ENCODE data around the gene CD46.
A peak's percentile ranks its signal among the peaks of the same experiment; 100 is the strongest.
"Not testable (repeated sequence)": the region's sequence is repeated elsewhere in the genome, so short reads cannot be mapped to it uniquely, and the experiment has no call there.

Gene CD46

DNA sequence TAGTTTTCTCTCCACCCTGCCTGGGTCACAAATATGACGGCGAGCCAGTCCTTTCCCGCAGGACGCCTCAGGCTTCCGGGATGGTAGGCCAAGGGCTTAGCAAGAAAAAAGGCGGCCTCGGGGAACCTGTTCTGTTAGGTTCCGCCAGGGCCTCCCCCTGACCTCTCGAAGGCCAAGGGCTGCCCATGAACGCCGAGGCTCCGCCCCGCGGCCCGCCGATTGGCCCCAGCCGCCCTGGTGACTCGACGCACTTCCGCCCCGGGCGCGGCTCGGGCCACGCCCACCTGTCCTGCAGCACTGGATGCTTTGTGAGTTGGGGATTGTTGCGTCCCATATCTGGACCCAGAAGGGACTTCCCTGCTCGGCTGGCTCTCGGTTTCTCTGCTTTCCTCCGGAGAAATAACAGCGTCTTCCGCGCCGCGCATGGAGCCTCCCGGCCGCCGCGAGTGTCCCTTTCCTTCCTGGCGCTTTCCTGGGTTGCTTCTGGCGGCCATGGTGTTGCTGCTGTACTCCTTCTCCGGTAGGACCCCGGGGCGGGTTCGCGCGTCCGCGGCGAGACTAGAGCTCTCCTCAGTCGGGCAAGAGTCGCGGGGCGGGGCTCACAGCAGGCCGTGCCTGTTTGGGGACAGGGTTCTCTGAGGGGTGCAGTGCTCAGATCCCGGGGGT, at the start of gene CD46:
TSS of gene CD46 (plus strand) at position 265 of the 666 bp plus-strand sequence. CDS start at position 424, 159 bp downstream.
- peak; percentile 88 for DNase-seq (ENCODE audit: low read depth)

DNA sequence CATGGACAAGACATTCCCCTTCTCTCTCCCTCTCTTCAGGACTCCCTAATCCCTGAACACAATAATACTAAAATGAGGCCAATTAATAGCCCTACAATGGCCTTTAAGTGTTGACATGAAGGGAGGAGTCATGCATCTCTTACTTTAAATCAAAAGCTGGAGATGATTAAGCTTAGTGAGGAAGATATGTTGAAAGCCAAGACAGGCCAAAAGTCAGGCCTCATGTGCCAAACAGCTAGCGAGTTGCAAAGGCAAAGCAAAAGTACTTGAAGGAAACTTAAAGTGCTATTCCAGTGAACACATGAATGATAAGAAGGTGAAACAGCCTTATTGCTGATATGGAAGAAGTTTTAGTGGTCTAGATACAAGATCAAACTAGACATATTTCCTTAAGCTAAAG, 49.5 kb upstream of the CD46 start:
- no peak for DNase-seq (ENCODE audit: low read depth)

DNA sequence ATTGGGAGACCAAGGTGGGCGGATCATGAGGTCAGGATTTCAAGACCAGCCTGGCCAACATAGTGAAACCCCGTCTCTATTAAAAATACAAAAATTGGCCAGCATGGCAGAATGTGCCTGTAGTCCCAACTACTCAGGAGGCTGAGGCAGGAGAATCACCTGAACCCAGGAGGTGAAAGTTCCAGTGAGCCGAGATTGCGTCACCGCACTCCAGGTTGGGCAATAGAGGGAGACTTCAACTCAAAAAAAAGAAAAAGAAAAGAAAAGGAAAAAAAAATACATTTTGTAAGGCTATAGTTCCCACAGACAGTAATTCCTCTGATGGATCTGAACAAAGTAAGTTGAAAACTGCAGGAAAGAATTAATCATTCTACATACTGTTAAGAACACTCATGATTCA, 48.1 kb upstream of the CD46 start:
- DNase-seq (ENCODE audit: low read depth), result no peak

DNA sequence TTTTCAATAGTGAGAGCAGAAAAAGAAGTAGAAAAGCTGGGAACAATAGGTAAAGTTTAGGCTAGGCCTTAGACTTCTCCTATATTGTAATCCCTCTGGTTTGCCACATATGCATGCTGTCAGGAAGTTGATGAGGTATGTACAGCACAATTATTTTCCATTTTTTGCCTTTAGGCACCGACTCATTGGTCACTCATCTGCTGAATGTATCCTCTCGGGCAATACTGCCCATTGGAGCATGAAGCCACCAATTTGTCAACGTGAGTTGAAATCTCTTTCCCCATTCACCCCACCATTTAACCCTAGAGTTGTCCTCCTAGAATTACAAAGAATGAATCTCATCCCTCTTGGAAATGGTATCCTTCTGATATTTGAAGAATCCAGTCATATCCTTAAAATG, 43.9 kb upstream of the CD46 start:
- not testable (repeated sequence) for DNase-seq (ENCODE audit: low read depth)

DNA sequence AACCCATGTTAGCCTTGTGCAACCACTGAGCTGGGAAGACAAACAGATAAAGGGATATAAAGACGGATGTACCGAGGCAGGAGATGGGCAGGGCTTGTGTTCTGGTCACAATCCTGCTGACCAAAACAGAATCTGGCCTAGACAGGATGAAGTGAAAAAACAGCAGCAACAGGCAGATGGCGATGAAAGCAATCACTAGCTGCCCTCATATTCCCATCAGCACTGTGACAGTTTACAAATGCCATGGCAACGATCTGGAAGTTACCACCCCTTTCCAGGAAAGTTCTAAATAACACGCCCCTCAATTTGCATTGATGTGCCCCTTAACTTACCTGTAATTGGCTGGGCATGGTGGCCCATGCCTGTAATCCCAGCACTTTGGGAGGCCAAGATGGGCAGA, 40.6 kb upstream of the CD46 start:
- no peak for DNase-seq (ENCODE audit: low read depth)

DNA sequence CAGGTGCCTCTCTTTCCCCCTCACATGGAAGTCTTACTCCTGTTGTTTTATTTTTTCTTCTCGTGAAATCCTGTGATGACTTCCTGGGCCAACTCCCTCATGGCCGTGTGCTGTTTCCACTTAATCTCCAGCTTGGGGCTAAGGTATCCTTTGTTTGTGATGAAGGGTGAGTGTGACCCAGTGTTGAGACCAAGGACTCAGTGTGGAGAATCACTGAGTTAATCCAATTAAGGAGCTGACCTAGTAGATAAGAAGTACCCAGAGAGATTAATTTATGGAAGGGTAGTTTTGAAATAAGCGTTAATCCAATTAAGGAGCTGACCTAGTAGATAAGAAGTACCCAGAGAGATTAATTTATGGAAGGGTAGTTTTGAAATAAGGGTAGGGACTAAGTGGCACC, 39.2 kb upstream of the CD46 start:
- not testable (repeated sequence) for DNase-seq (ENCODE audit: low read depth)

DNA sequence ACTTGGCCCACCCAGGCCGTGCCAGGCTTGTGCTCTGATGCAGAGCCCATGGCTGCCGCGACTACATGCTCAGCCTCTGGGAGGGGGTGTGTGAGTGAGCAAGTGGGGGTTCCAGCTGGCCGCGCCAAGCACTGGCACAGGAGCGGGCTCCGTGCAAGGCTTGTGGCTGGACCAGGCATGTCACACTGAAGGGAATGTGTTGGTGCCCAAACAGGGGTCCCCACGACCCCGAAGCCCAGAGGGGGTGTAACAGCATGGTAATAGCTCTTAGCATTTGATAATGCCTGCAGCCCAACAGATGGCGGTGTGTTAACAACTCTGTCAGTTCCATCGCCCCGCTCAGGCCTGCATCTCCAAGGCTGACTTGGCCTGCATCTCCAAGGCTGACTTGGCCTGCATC, 38.3 kb upstream of the CD46 start:
- no peak for DNase-seq (ENCODE audit: low read depth)

DNA sequence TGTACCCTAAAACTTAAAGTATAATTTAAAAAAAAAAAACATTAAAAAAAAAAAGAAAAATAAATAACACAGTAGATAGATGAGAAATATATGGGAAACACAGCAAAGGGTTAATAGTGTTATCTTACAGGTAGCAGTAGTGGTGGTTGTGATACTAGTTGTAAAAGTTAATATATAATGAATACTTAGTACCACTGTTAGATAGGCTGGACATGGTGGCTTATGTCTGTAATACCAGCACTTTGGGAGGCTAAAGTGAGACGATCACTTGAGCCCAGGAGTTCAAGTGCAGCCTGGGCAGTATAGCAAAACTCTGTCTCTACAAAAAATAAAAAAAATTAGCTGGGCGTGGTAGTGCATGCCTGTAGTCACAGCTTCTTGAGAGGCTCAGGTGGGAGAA, 32.6 kb upstream of the CD46 start:
- no peak for DNase-seq (ENCODE audit: low read depth)

DNA sequence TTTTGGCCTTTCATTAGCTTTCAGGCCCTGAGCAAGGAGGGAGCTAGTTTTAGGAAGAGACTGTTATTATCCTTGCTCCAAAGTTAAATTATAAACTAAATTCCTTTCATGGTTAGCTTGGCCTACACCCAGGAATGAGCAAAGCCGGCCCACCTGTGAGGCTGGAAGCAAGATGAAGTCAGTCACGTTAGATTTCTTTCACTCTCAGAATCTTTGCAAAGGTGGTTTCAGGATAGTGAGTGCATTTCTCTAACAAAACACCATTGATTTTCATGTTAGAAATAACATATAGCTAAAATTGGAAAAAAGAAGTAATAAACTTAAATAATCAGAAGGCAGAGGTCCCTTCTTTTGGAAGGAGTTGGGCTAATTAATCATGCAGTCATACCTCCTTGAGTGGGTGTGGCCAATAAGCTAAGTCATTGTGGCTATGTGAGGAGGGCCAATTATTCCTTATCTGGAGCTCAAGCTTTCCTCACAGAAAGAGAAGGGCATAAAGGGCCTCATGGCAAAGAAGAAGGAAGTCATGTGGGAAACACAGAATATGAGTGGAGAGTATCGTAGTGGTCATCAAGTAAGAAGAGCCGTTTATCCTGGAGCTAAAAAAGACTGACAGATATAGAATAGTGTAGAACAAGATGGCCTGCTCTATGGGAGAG, 23.5 kb upstream of the CD46 start:
- DNase-seq (ENCODE audit: low read depth), result not testable (repeated sequence)

DNA sequence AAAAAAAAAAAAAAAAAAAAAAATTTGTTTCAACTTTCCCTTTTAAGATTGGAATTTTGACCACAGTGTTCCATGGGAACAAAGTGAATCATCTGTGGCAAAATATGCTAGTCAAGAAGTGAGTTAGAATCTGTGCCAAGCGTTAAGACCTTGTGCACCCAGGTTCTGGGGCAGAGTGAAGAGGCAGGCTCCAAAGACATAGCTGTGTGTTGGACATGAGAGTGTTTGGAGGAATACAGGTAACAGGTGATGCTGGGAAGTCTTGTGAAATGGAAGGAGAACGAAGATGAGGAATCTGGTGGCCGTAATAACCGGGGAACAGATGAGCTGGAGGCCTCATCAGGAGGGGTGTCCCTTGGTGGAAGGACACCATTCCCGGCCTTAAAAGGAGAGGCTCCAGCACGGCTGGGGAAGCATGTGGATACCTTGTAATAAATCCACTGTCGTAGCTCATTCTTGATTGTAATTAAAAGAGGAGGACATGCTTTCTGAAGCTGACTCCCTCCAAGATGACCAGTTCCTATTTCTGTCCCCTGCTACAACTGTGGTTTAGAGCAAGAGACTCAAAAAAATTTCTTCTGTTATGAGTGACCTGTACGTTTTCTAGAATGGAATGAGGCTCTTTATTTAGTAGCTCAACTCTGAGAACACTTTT, 14.2 kb upstream of the CD46 start:
- not testable (repeated sequence) for DNase-seq (ENCODE audit: low read depth)

DNA sequence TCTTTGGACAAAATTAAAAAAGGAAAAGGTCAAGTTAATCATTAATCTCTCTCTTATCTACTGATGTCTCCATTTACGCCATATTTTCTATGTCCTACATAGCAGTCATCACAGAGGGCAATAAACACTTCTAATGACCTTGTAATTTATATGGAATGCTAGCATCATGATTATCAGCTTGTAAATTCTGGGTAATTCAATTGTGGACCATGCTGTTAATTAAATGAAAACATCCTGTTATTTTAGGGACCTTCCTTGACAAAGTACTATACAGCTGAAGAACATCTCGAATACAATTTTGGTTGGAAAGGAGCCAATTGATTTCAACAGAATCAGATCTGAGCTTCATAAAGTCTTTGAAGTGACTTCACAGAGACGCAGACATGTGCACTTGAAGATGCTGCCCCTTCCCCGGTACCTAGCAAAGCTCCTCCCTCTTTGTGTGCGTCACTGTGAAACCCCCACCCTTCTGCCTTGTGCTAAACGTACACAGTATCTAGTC, 13.6 kb upstream of the CD46 start:
- DNase-seq (ENCODE audit: low read depth), result not testable (repeated sequence)

DNA sequence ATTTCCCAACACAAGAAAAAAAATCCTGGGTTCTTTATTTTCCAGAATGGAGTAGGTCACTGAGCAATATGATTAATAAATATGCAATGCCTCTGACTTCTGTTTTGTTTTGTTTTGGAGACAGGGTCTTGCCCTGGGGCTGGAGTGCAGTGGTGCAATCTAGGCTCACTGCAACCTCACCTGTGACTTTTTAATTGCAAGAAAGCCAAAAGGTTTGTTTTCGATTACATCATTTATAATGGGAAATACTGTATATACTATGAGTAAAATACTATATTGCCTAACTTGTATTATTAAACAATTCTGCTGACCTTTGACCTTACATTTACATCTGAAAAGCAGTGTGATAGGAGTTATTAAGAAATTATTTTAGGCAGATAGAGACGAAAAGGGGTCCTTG, 11.6 kb upstream of the CD46 start:
- no peak for DNase-seq (ENCODE audit: low read depth)

DNA sequence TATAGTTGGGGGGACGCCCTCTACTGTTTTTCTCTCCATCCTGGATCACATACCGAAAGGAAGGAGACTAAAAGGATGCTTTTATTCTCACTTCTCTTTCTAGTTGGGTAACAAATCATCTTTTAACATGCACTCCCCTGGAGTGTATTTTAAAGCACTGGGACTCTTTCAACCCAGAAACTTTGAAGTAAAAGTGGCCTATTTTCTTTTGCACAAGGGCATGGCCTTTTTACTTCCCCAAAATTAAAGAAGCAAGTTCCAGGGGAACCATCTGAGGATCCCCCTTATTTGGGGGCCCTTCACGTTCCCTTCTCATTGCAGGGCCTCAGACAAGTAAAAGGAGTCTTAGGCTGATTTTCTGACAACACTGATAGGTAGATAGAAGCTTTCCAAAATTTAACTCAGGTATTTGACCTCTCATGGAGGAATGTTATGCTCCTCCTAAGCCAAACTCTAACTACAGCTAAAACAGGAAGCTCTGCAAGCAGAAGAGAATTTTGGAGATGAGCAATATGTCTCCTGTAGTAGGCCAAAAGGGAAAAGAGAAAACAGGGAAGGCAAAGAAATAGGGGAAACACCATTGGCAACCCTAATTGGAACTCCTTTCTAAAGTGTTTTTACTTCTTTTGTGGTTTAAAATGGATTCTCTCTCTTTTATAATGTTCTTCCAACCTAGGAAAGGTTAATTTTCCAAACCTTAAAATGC, 8.9 kb upstream of the CD46 start:
- no peak for DNase-seq (ENCODE audit: low read depth)

DNA sequence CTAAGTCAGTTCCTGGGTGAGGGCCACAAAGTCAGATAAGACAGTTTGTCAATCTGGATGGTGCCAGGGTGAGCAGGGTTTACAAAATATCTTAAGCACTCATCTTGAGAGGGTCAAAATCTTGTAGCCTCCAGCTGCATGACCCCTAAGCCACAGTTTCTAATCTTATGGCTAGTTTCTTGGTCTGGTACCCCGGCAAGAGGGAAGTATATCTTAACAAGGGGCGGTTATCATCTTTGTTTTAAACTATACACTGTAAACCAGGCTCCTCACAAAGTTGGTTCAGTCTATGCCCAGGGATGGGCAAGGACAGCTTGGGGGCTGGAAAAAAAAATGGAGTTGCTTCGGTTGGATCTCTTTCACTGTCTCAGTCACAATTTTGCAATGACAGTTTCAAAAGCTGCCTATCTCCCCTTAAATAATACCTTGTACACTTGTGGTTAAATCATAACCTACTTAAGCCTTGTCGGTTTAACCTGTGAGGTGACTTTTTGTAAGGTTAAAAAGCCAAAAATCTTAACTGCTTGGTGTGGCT, 7.8 kb upstream of the CD46 start:
- no peak for DNase-seq (ENCODE audit: low read depth)

DNA sequence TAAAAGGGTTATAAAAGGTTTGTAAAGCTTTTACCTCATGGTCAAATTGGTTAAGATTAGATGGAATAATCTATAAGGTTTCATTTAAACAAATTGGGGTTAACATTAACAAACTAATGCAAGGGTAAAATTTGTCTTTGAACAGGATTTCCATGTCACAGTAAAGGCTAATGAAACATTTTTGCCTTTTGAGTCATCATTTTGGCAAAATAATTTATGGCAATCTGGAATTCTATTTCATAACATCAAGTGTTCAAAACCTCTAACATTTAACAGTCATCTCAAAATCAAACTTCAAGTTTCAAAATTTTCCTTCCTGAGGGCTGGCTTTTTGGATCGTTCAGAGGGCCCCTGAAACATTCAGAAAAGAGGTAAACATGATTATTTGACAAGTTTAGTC, 6.6 kb upstream of the CD46 start:
- DNase-seq (ENCODE audit: low read depth), result no peak

DNA sequence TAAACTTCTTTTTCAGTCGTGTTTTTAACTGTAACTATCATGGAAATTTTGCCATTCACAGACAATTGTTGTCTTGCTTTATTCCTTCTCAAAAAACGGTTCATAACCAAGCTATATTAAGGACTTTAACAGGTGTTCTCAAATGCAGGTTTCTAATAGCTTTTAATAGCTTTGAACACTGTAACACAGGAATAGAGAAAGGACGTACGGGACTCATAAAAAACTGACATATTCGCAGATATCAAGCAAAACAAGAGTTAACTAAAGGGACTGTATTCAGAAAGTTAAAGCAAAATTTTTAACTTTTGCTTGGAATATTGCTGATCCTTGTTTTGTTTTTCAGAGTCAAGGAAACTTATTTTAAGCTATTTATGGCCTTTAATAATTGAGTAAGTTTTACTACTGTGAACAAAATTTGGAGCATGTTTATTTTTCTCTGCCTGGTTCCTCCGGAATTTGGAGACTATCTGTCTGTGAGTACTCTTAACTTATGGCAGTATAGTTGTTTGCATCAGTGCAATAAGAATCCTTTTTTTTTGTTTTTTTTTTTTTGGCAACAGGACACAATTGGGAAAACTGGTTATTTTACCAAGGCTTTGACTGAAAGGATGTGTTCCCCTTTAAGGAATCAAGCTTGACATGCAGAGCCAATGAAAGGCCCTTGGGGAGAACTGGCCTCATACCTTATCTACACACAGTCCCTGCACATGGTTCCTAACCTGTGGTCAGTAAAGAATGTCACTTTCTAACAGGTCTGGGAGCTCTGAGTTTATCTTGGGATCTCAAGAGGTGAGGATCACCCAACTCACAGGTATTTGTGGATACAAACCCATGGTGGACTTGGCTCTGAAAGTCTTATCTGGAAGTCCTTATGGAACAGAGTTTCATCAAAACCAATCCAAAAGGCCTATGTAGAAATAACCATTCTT, 5.8 kb upstream of the CD46 start:
- no peak for DNase-seq (ENCODE audit: low read depth)

DNA sequence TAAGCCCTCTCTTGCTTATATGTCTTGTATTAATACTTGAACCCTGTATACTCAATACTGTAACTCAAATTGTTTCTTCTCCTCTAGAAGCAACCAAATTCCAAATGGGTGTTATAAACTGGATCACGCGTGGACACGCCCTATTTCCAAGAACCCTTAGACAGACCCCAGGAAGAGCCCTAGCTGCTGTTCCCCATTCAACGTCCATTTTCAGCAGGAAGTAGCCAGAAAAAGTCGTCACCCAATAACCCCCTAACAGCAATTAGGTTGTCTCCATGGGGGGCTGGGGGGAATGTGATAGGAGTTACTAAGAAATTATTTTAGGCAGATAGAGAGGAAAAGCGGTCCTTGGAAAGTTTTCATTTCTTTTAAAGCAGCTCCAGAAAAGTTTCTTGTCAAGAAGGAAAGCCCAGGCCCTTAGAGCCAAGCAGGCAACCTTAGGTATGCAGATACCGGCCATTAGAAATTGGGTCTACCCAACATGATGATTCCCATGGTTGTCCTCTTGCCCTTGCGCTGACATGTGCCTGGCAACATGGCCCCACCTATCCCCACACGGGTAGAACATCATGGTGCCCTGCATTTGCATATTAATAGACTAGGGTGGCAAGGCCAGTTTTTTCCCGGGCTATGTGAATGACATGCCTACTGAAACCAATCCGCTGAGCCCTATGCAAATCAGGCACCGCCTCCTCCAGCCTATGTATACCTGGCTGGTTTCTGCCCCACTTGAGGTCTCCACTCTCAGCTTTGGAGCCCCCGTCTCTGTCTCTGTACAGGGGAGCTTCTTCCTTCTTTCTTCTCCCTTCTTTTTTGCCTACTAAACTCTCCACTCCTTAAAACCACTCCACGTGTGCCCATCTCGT, 4.0 kb upstream of the CD46 start:
- DNase-seq (ENCODE audit: low read depth), result no peak

DNA sequence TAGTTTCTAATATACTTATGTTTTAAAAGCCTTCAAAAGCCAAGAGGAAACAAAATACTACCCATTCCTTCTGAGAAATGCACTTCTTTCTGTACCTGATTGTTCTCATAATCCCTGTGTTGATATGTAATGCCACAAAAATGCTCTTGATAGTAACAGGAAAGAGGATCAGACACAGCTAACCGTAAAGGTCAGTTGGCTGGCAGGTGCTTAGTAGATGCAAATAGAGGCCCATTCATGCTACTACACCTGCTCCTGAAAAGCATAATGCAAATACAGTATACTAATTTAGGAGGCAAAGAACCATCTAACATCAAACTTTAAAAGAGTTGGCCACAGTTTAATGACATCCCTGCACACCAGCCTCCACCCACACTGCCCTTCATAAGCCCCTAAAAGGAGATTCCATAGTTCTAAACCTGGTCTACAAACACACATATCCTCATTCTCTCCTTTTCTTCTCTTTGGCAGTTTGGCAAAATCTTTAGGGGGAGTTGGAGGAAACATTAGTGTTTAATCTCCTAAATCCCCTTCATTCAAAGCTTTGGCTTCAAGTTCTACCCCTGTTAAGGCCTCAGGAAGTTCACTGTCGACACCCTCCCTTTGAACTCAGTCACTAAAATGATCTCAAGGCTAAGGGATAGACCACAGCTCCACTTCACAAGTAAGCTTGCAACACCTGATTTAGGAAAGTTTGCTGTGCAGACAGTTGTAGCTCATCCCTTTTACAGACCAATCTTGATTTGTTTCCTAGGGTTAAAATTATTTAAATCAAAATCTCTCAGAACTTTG, 2.9 kb upstream of the CD46 start:
- no peak for DNase-seq (ENCODE audit: low read depth)

DNA sequence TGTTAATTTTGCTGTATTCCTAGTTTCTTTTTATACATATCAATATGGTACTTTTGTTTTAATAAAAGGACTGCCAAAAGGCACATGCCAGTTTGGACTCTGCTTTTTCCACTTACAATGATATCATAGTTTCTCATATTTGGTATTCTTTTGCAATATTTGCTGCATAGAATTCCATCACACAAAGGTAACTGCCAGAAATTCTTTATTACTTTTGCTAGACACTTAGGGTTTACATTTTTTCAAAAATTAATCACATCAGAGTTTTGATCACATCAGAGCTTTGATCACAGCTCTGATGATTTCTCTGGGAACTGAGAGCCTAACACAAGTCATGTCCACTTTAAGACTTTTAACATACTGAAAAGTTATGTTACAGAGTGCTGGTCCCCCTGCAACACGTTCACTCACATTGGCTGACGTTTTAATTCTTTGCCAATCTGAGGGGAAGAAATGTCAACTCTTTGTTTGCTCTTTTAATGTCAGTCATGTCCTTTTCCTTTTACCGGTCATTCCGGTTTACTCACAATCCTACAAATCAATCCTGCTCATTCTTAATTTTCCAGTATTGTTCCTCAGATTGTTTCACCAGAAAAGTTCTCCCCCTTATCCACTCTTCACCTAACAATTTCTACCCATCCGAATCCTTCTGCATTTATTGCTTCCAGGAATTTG, 1.1 kb upstream of the CD46 start:
- no peak for DNase-seq (ENCODE audit: low read depth)
